ENCODE results near the gene LAMA3.

LAMA3 gene

DNA sequence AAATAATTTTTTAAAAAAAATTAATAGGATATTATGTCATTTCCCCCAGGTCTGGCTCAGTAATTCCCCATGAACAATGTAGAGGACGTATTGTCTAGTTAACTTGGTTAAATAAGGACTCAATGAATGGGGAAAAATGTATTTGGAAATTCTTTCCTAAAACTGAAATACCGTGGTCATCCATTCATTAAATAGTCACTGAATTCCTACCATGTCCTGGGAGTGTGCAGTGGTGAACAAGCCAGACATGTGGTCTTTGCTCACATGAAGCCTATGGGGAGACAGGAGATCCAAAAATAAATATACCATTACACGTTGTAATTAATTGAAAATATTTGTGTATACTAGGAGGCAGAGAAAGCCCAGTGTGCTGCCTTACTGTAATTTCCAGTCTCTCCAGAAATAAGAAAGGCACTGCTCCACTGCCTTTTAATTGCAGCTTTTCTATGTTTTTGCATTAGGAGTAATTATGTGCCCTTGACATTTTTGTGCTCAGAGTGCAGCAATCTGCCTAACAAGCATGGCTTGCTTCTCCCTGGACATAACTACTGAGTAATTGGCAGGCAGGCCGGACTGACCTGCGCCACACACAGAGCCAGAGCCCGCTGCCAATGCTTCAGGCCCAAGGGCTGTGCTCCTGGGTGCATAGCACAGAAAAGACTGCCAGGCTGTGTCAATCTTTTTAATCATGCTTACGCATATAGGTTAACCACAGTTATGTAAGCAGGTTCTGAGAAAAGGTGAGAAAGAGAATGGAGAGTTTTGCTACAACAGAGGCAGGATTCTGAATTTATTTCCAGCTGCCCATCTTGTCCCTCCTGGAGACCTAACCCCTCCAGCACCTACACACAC lies 303.1 kb downstream of the LAMA3 start:
- no peak for DNase-seq (ENCODE audit: low read depth)
- TF ChIP-seq, protein P1, sequence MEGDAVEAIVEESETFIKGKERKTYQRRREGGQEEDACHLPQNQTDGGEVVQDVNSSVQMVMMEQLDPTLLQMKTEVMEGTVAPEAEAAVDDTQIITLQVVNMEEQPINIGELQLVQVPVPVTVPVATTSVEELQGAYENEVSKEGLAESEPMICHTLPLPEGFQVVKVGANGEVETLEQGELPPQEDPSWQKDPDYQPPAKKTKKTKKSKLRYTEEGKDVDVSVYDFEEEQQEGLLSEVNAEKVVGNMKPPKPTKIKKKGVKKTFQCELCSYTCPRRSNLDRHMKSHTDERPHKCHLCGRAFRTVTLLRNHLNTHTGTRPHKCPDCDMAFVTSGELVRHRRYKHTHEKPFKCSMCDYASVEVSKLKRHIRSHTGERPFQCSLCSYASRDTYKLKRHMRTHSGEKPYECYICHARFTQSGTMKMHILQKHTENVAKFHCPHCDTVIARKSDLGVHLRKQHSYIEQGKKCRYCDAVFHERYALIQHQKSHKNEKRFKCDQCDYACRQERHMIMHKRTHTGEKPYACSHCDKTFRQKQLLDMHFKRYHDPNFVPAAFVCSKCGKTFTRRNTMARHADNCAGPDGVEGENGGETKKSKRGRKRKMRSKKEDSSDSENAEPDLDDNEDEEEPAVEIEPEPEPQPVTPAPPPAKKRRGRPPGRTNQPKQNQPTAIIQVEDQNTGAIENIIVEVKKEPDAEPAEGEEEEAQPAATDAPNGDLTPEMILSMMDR (IDR thresholded peaks at IDR 0.05; ENCODE audit: low read depth, low read length, missing control alignments), result no peak
- peak overlapping the region; percentile 4; the same call in 1 of the 2 replicates for H3K4me3 ChIP-seq (ENCODE audit: low read depth, low read length)

DNA sequence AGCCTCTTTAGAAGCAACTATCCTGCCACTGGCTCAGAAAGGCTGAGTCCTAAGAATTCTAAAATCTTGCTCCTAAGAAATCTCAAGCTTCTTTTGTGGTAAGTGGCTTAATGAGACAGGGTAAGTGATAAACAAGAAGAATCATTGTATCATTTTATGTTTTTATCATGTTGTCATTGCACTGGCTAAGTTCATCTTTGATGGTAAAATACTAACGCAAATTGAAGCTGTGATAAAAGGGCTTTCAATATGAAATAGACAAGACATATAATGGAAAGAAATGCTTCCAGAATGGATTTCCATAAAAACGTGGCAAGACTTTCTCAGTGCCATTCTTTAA lies 303.7 kb downstream of the LAMA3 start:
- TF ChIP-seq, protein P1 (IDR thresholded peaks at IDR 0.05; ENCODE audit: low read depth, low read length, missing control alignments), result no peak
- no peak for DNase-seq (ENCODE audit: low read depth)

GRCh38 chr18:23994361-23994902 lies 305.2 kb downstream of the LAMA3 start:
- H3K4me3 ChIP-seq (ENCODE audit: low read depth, low read length), result peak overlapping the region; percentile 40; the same call in 1 of the 2 replicates
- TF ChIP-seq, protein P1 (IDR thresholded peaks at IDR 0.05; ENCODE audit: low read depth, low read length, missing control alignments), result no peak
- DNase-seq (ENCODE audit: low read depth), result no peak

More for the DNA sequence above, 303.7 kb downstream of the LAMA3 start:
- no peak overlapping the region; the same call in 1 of the 2 replicates for H3K4me3 ChIP-seq (ENCODE audit: low read depth, low read length)

DNA sequence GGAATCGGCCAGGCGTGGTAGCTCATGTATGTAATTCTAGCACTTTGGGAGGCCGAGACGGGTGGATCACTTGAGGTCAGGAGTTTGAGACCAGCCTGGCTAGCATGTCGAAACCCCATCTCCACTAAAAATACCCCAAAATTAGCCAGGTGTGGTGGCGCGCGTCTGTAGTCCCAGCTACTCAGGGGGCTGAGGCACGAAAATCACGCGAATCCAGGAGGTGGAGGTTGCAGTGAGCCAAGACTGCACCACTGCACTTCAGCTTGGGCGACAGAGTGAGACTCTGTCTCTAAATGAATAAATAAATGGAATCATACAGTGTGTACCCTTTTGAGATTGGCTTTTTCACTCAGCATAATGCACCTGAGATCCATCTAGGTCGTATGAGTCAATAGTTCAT lies 305.9 kb downstream of the LAMA3 start:
- H3K4me3 ChIP-seq (ENCODE audit: low read depth, low read length), result no peak overlapping the region
- TF ChIP-seq, protein P1 (IDR thresholded peaks at IDR 0.05; ENCODE audit: low read depth, low read length, missing control alignments), result no peak

GRCh38 chr18:23998018-23998417 lies 308.8 kb downstream of the LAMA3 start:
- H3K4me3 ChIP-seq (ENCODE audit: low read depth, low read length), result no peak overlapping the region
- no peak for DNase-seq (ENCODE audit: low read depth)
- TF ChIP-seq, protein P1 (IDR thresholded peaks at IDR 0.05; ENCODE audit: low read depth, low read length, missing control alignments), result no peak

More for the DNA sequence above, 305.9 kb downstream of the LAMA3 start:
- no peak for DNase-seq (ENCODE audit: low read depth)

- no peak for DNase-seq (ENCODE audit: low read depth)
- no peak overlapping the region for H3K4me3 ChIP-seq (ENCODE audit: low read depth, low read length)
- TF ChIP-seq, protein P1 (IDR thresholded peaks at IDR 0.05; ENCODE audit: low read depth, low read length, missing control alignments), result no peak
These were observed 309.6 kb downstream of the LAMA3 start for GRCh38 chr18:23998820-23999219.
